EL (cell line): ENCODE measurements around the gene NRCAM.

Experiments used
- DNase-seq: peaks from one replicate; pipeline ENCODE4 v3.0.0-alpha.2; 2016

NRCAM gene

DNA sequence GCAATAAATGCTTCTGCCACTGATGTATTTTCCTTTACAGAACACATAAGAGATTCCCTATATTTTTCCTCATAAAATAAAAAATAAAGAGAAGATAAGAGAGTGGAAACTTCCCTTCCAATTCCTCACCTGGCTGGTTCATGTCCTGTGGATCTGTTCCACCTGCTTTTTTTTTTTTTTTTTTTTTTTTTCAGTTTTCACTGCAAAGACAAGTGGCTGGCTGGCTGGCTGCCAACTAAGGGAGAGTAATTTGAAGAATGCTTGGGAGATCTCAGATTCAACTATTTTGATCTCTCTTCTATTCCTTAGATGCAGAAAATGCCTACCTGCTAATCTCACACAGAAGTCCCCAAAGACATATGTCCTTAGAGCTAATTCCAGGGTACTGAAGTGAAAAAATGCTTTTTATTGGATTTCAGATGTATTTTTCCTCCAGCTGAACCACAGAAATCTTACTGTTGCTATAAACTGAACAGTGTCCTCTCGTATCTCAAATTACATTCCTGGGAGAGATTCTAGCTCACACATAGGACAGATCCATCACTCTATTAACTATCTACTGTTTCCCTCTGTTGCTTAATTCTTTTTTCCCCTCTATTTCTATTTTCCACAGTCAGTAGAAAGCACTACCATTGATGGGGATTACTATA, 120.8 kb downstream of the NRCAM start:
- peak; percentile 2 for DNase-seq

DNA sequence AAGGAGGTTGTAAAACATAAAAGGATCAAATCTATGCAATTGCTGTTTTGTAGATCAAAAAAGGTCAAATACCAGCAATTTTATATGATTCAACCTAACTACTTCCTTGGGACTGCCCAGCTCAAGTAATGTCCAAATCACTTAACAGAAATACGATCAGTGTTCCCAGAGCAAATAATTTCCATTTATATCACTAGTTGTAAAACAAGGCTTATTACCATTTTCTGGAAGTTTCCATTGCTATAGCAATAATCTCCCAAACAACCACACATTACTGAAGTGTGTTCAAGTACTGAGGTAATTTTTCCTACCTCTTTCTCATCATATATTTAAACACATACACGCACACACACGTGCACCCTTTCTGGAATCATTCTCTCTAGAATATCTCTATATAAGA, 123.3 kb downstream of the NRCAM start:
- no peak for DNase-seq

DNA sequence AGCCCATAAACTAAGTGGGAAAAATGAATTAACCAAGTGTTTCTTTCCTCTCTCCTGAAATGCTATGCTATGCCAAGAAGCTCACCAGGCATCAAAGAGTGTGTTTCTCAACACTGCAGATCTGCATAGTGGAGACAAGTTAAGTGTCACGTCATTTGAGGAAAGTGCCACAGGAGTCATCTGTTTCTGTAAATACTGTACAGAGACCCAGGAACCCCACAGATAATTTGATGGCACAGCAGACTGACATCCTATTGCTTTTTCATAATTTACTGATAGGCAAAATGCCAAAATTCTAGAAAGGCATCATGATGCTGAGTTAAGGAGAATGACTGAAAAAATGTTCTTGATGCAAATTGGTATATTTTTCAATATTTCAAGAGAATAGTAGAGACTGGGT, 124.3 kb downstream of the NRCAM start:
- no peak for DNase-seq

DNA sequence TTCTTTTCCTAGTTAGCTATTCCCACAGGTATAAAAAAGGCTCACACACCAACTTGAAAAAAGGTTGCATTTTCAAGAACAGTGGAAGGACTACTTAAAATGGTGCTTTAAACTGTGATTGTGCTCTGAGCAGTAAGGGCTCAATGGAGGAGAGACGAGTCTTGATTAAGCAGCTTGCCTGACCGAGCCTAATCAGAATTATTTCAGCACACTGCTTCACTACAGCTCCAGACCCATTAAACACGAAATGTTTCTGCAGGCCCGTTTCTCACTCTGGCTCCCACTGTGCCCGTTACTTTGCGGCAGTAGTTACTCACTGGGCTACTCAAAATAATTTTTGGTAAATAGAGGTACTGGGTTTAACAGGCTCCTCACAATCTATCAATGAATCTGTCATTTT, 126.0 kb downstream of the NRCAM start:
- no peak for DNase-seq

- DNase-seq: no peak
Observed at GRCh38 chr7:108329514-108329913, 126.7 kb downstream of the NRCAM start.

DNA sequence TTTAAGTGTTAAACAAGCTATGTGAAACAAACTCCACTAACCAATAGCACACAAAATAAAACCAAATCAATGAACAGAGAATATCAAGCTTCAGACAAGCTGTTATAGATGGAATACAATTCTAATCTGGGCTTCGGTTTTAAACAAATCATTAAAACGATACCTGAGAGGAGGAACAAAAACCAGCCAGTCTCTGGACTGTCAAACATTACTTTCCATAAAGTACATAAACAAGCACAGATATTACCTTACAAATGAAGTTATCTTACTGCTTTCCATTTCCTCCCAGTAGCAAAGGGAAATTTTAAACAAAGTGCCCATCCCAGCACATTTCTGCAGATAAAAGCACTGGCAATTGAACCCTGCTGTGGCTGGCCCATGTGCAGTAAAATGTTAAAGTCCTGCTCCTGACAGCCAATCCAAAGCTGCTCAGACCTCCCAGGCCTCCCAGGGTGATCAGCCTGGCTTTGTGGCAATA, 128.0 kb downstream of the NRCAM start:
- no peak for DNase-seq

- DNase-seq: no peak
Observed at GRCh38 chr7:108327353-108327752, 128.9 kb downstream of the NRCAM start.

DNA sequence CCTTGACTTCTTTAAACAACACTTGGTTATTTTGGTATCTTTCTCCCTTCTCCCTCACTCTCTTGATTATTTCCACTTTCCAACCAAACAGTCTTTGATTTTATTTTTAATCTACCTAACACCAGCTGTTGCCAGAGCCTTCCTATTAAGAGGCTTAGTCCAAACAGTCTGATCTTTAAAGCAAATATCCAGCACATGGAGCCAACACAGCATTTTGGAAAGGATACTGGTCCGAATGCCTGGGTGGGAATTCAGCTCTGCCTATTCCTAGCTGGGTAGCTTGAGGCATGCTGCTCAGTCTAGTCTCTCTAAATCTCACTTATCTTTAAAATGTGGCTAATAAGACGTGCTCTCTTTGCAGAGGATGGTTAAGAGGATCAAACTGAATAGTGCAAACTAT, 129.3 kb downstream of the NRCAM start:
- no peak for DNase-seq

GRCh38 chr7:108324053-108325038, 131.9 kb downstream of the NRCAM start:
- DNase-seq: no peak

DNA sequence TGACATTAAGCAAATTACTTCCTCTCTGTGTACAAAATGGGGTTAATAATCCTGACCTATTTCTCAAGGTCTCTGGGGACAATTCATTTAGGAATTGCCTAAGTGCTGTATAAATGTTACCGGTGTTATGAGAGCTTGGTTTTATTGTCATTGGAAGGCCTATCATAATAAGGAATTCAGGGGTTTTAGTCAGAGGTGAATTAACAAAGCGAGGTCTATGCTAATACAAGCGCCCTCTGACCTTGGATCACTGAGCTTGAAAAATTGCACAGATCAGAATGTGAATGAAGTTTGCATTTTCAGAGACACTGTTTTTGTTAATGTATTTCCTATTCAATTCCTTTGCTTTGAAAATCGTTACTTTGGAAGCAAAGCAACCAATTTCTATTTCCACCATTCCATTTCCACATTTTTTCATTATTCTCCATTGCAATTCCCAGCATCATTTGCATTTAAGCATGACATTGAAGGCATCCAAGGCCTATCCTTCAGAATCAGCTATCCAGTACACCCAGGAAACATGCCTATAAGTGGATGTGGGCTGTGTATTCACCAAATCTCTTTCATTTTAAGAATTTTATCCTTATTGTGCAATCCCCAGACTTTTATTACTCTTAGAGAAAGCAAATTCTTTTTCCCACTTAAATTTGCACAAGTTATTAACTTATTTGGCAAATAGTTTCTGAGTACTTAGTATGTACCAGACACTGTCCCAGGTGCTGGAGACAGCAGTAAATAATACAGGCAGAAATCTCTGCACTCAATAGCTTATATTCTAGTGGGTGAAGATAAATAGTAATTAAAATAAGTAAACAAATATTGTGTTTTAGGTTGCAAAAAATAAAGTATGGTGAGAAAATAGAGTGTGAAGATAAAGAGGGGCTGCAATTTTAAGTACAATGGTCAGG, 133.1 kb downstream of the NRCAM start:
- DNase-seq: no peak

DNA sequence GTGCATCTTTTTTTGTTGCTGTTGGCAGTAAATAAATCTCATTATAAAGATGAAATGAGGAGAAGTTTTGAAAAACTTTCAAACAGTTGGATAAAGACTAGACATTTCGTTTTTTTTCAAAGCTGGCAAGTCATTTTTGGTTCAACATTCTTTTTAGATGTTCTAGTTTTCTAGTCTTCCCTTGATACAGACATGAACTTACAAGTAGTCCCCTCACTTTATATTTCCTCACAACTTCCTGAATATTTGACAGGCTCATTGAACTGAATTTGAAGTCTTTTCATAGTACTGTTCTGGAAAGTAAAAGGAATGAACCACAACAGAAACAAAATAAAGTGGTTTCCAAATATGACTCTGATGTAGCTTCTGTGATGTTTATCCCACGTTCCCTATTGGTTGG, 134.2 kb downstream of the NRCAM start:
- no peak for DNase-seq

DNA sequence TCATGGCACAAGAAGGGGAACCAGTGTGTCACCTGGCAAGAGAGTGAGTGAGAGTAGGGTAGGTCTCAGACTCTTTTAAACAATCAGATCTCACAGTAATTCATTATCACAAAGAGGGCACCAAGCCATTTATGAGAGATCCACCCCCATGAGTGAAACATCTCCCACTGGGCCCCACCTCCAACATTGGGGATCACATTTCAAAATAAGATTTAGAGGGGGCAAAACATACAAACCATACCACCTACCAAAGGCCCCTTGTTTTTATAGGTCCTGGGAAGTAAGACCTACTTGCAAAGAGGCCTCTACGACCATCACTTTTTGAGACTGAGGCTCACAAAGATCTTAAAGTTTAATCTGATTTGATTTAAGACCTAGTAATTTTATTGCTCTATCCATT, 134.9 kb downstream of the NRCAM start:
- no peak for DNase-seq

DNA sequence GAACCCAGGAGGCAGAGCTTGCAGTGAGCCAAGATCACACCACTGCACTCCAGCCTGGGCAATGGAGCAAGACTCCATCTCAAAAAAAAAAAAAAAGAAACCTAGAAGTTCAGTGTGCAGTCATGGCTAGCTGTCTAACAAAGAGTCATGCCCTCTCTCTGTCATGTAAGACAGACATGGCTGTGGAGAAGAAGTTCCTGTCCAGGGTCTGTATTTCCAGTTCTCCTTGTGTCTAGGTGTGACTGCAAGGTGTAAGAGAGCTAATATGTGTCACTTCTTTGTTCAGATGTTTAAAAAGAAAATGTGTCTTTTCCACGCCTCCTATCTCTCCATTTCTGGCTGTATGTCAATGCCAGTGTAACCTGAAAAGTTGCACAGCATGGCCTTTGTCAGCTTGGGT, 139.5 kb downstream of the NRCAM start:
- no peak for DNase-seq

- DNase-seq: no peak
Observed at GRCh38 chr7:108314551-108314950, 141.7 kb downstream of the NRCAM start.

GRCh38 chr7:108314049-108314448, 142.2 kb downstream of the NRCAM start:
- no peak for DNase-seq

DNA sequence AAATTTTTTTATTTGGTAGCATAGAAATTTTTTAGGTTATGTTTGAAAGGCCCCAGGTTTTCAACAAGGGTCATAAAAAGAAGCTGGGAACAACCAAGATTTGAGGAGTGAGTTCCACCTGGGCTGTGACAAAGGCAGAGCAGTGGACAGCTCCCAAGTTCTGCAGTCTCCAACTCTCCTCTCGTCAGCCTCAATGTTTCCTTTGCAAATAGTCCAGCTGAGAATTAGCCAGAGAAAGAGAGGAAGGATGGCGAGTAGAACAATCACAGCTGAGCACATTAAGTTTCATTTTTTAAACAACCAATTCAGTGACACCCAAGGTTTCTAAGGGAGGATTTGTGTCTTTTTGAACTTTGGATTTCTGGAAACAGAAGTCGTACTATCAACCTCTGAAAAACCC, 143.2 kb downstream of the NRCAM start:
- no peak for DNase-seq

DNA sequence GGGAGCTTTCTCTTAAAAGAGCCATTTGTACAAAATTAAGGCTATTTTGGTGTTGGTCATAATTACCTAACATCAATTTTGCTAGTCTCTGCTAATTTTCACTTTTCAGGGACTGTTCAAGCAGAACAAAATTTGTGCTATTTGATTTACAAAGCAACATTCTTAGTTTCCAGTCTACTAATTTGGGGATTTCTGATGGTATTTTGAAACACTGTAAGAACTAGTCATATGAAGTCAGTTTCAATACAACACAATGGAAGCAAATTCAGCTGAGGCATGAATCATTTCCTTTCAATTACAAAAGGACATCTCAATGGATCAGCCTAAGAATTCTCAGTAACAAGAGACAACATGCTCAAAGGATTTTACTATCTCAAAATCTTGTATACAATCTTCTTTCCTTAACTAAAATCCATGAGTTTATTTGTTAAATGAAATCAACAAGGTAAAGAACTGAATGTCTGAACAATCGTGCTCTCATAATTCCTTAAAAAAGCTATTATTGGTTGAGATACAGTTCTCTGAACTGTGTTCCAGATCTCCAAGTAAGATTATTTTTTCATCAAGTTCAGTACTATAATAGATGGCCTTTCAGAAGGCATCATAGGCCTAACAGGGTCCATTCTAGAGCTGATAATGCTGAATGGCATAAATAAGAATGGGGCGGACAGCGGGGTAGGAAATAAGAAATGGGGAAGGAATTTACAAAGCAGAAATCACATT, 144.6 kb downstream of the NRCAM start:
- peak; percentile 3 for DNase-seq

DNA sequence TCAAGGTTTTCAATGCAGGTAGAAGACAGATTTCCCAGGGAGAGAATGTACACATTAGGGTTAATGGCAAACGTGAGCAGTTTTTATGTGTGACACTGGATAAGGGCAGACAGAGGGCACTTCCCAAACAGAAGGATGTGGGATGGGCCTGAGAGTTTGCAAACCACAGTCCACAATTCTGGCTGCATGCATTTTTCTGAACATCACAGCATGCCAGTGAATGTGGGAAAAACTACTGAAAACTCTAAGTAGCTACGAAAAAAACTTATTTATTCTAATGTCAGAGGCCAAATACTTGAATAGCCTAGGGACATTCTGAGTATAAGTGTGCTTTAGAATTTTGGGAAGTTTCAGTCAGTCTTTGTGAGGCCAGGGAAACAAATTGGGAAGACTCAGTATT, 145.9 kb downstream of the NRCAM start:
- no peak for DNase-seq

GRCh38 chr7:108308903-108309302, 147.3 kb downstream of the NRCAM start:
- DNase-seq: peak; percentile 1

DNA sequence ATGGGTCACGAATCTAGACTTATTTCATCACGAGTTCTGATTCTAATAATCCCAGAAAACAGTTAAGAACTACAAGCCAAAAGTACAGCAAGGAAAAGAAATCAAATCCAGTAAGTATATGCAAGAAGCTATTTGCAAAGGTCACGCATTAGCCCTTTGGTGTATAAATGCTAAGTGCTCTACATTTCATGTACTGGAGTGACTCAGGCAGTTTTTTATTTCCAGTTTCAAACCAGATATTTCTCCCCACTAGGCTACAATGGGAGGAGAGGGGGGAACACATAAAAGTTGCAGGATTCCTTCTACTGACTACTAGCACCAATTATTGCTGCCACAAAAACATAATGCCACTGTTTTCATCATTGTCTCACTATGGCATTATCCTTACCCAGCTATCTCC, 148.0 kb downstream of the NRCAM start:
- no peak for DNase-seq

GRCh38 chr7:108307595-108307994, 148.6 kb downstream of the NRCAM start:
- no peak for DNase-seq

- no peak for DNase-seq
Observed at GRCh38 chr7:108307194-108307593, 149.0 kb downstream of the NRCAM start.
